GM12878 (cell line): Measurements from ENCODE around the gene TH. TPM values are rescaled to one million over a fixed set of nuclear protein-coding genes. Genes with fewer than 3 reads are reported as not detected.
A peak's percentile ranks its signal among the peaks of the same experiment; 100 is the strongest.

Source experiments
- ATAC-seq: fragments of 200-7000 bp; cut with Tn5 transposase; 3 replicates; pipeline ENCODE4 v1.9.1; 2020; ENCODE audit warnings: mild to moderate bottlenecking, moderate library complexity
- BruUV-seq: library from RNA; stranded (reverse); fragments of 400-500 nt; replicated peaks from 2 replicates; lab custom pipeline; 2021; lab: Mats Ljungman, UMichigan
- CTCF ChIA-PET: fragments of 300-600 bp; sonication (Branson Sonifier 250); formaldehyde crosslinking; extraction: SDS; loops from one replicate; lab custom pipeline; 2021; ENCODE audit warnings: inconsistent platforms; lab: Yijun Ruan, JAX
- POLR2A ChIA-PET: fragments of 350-600 bp; formaldehyde crosslinking; extraction: SDS; loops from one replicate; lab custom pipeline; 2021; ENCODE audit warnings: inconsistent platforms; lab: Charles Lee
- RAD21 ChIA-PET: fragments of 300-600 bp; sonication (Branson Sonifier 250); formaldehyde crosslinking; loops from one replicate; lab custom pipeline; 2023; ENCODE audit warnings: antibody characterized with exemption; ENCODE audit not compliant: unreplicated experiment; lab: Charles Lee
- SMC1A ChIA-PET: fragments of 300-600 bp; sonication (Branson Sonifier 250); formaldehyde crosslinking; loops from one replicate; lab custom pipeline; 2023; ENCODE audit not compliant: unreplicated experiment, uncharacterized antibody; lab: Charles Lee
- DNase-seq: peaks from one replicate; pipeline ENCODE4 v3.0.0-alpha.2; 2011; ENCODE audit warnings: low read depth, low spot score
- FAIRE-seq: peaks from 3 replicates; lab custom pipeline; 2011; peaks lifted over from hg19 to GRCh38; lab: Jason Lieb, UNC
- H2AFZ ChIP-seq: 2 replicates; pipeline ENCODE4 v1.6.0; 2011; ENCODE audit warnings: low read depth, low read length, control low read depth; ENCODE audit not compliant: control insufficient read depth
- H3K27ac ChIP-seq: 2 replicates; pipeline ENCODE4 v1.5.1; 2011; ENCODE audit warnings: control low read depth; ENCODE audit not compliant: control insufficient read depth, insufficient read depth
- H3K27me3 ChIP-seq, 2 experiments: replicated peaks in 1 of 2; 2 replicates each; pipeline versions ENCODE4 v1.6.0 to v1.6.1; 2011; ENCODE audit warnings: low read length in 1 of 2; ENCODE audit not compliant: control insufficient read depth in 2 of 2, insufficient read depth in 2 of 2
- H3K36me3 ChIP-seq, 2 experiments: 2 replicates each; pipeline ENCODE4 v1.5.1; 2011; ENCODE audit warnings: low read length in 1 of 2; ENCODE audit not compliant: control insufficient read depth in 2 of 2, insufficient read depth in 2 of 2
- H3K4me1 ChIP-seq: 2 replicates; pipeline ENCODE4 v1.6.1; 2011; ENCODE audit warnings: mild to moderate bottlenecking, low read length, moderate library complexity, mixed read lengths; ENCODE audit not compliant: control insufficient read depth, insufficient read depth
- H3K4me2 ChIP-seq: 2 replicates; pipeline ENCODE4 v1.6.0; 2011; ENCODE audit warnings: control low read depth; ENCODE audit not compliant: control insufficient read depth, insufficient read depth
- H3K4me3 ChIP-seq: fragments of 200-600 bp; sonication (generic); 2 replicates; pipeline ENCODE4 v1.5.1; 2016
- H3K79me2 ChIP-seq: 2 replicates; pipeline ENCODE4 v1.6.0; 2011; ENCODE audit warnings: low read length; ENCODE audit not compliant: control insufficient read depth, insufficient read depth
- H3K9ac ChIP-seq: 2 replicates; pipeline ENCODE4 v1.8.0; 2011; ENCODE audit warnings: low read length, control low read depth, mixed read lengths; ENCODE audit not compliant: control insufficient read depth, insufficient read depth
- H3K9me3 ChIP-seq: replicated peaks from 3 replicates; pipeline ENCODE4 v1.5.1; 2011; ENCODE audit warnings: mild to moderate bottlenecking, low read length; ENCODE audit not compliant: control insufficient read depth, insufficient read depth
- H4K20me1 ChIP-seq: 2 replicates; pipeline ENCODE4 v1.6.0; 2011; ENCODE audit not compliant: control insufficient read depth, insufficient read depth
- BRCA1 ChIP-seq: IDR thresholded peaks from 2 replicates; pipeline ENCODE4 v1.6.1; 2011; ENCODE audit warnings: low read depth, low read length, improper control_type of control experiment
- RBBP5 ChIP-seq: fragments of 200-600 bp; sonication (generic); conservative IDR thresholded peaks from 2 replicates; pipeline ENCODE4 v1.6.1; 2016
- SUZ12 ChIP-seq: fragments of 200-600 bp; sonication (generic); IDR thresholded peaks from one replicate; pipeline ENCODE4 v1.6.1; 2018; ENCODE audit warnings: antibody characterized with exemption, mild to moderate bottlenecking; ENCODE audit not compliant: unreplicated experiment
- WGBS: methylation state at CpG from one replicate; pipeline ENCODE4 v1.1.6; 2016; ENCODE audit warnings: low lambda C conversion rate; ENCODE audit not compliant: insufficient replicate concordance, insufficient coverage; ENCODE audit errors: missing lambda C conversion rate; 5-methylcytosine and 5-hydroxymethylcytosine counted together
- in situ Hi-C: fragments of 300-500 bp; cut with MboI; formaldehyde crosslinking; loops from 9 replicates; pipeline ENCODE4 v1.14.3; 2018; ENCODE audit warnings: mixed read lengths
- intact Hi-C: fragments of 100-400 bp; cut with micrococcal nuclease; formaldehyde crosslinking; loops from one replicate; pipeline ENCODE4 v1.14.2; 2022; ENCODE audit not compliant: unreplicated experiment
- polyA plus RNA-seq, 11 experiments: library from polyadenylated mRNA; depleted of rRNA in 4 of 11; unstranded in 6 of 11; stranded (reverse) in 5 of 11; fragments of >200 nt; fragmentation: Nextera tagmentation in 4 of 11; fragmentation: Illumina TruSeq in 1 of 11; extraction: Ambion mirVana in 4 of 11; extraction: Trizol in 1 of 11; gene quantifications; 1 replicate in 1 of 11; 2 replicates in 10 of 11; pipeline versions ENCODE4 v1.2.1 to v1.2.3, GENCODE V29; 2011 to 2016; ENCODE audit warnings: inconsistent platforms in 2 of 11, missing spikeins in 2 of 11, low read depth in 1 of 11
- total RNA-seq, 4 experiments: library from RNA; depleted of rRNA in 3 of 4; stranded (reverse); fragments of >200 nt in 3 of 4; fragmentation: Illumina TruSeq in 1 of 4; extraction: Trizol in 1 of 4; gene quantifications; 2 replicates each; pipeline versions ENCODE4 v1.2.1 to v1.2.3, GENCODE V29; 2013 to 2021

TH gene
- total and polyA plus RNA-seq, 10 of the 15 experiments (the other 5 are each of a cell fraction or from before 2014, with no cell fraction given): not detected

DNA sequence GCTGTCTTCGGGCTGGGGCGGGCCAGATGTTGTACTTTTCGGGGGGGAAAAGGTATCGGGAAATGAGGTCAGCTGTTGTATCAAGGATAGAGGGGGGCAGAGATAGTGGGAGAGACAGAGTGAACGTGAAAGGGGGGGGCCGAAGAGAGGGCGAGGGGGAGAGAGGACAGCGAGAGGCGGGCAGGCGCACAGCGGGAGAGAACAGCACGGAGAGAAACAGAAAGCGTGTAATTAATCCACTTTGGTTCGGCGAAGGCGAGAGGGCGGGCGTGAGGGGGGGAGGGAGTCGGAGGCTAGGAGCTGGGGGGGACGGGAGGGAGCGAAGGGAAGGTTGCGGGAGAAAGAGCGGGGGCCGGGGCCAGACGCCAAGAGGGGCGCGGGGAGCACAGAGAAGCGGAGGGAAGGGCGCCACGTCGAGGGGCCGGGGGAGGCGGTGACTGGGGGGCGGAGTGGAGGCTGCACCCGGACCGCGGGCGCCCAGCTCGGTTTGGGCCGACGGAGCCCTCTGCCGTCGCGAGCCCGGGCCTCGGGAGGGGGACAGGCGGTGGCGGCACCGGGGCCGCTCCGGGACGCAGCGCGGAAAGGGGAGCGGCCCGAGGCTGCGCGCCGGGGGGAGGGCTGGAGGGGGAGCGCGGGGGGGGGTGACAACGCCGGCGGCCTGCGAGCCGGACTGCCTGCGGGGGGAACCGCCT lies 33.0 kb downstream of the TH start:
- Histone ChIP-seq H3K79me2 (no peaks in the 10 kb centered on the region), H3K36me3 (no peaks in the 10 kb centered on the region), H3K4me1 (no peaks in the 10 kb centered on the region), H3K9me3 (no peaks in the 10 kb centered on the region), H3K27me3 (peaks cover 3 to 9% of the 10 kb centered on the region in 2 experiments; a peak in 3 of 4 replicates), H3K4me2 (no peak overlapping the region), H3K9ac (no peak overlapping the region), H3K4me3 (no peak overlapping the region), H3K27ac (no peak overlapping the region), H2AFZ (no peak overlapping the region), H4K20me1 (no peaks in the 10 kb centered on the region)
- SMC1A ChIA-PET: no interaction called here
- RAD21 ChIA-PET: no interaction called here
- 0% methylated on average over 1 of the region's 68 CpGs for WGBS
- no peak for TF ChIP-seq RBBP5
- TF ChIP-seq SUZ12: peak; percentile 3
- intact Hi-C loops: no loop called here
- no peak for FAIRE-seq
- CTCF ChIA-PET: no interaction called here
- no TSS peak for BruUV-seq
- in situ Hi-C loops: no loop called here
- ATAC-seq: no peak
- no peak for DNase-seq
- POLR2A ChIA-PET: no interaction called here

- no peak for FAIRE-seq
- no peak overlapping the region for H3K9ac ChIP-seq
- CTCF ChIA-PET: no interaction called here
Observed at GRCh38 chr11:2138068-2138430, 33.6 kb downstream of the TH start.

More at GRCh38 chr11:2138068-2138430, 33.6 kb downstream of the TH start:
- Histone ChIP-seq H3K79me2 (no peaks in the 10 kb centered on the region), H4K20me1 (no peaks in the 10 kb centered on the region), H3K36me3 (no peaks in the 10 kb centered on the region), H3K27me3 (peaks cover 3 to 9% of the 10 kb centered on the region in 2 experiments; a peak in 3 of 4 replicates), H3K9me3 (no peaks in the 10 kb centered on the region), H3K4me3 (no peak overlapping the region), H2AFZ (no peak overlapping the region), H3K27ac (no peak overlapping the region), H3K4me1 (no peaks in the 10 kb centered on the region)
- RAD21 ChIA-PET: no interaction called here
- POLR2A ChIA-PET: no interaction called here
- no CpG with 5 or more reads among the region's 44 CpGs for WGBS
- no TSS peak for BruUV-seq
- SMC1A ChIA-PET: no interaction called here
- DNase-seq (no peak), ATAC-seq (no peak)
- intact Hi-C loops: no loop called here
- TF ChIP-seq SUZ12 (peak; percentile 57), BRCA1 (no peak)
- TF ChIP-seq, all 136 proteins: peak for 1
- in situ Hi-C loops: no loop called here
- H3K4me2 ChIP-seq: no peak overlapping the region
